ENCODE data around the gene AKR1D1. TPM values are rescaled to one million over a fixed set of nuclear protein-coding genes. Genes with fewer than 3 reads are reported as not detected.
A peak's percentile ranks its signal among the peaks of the same experiment; 100 is the strongest.
"Not testable (repeated sequence)": the region's sequence is repeated elsewhere in the genome, so short reads cannot be mapped to it uniquely, and the experiment has no call there.

AKR1D1 gene
- total RNA-seq, 1 donor from 2014 or later: 0.08 TPM

DNA sequence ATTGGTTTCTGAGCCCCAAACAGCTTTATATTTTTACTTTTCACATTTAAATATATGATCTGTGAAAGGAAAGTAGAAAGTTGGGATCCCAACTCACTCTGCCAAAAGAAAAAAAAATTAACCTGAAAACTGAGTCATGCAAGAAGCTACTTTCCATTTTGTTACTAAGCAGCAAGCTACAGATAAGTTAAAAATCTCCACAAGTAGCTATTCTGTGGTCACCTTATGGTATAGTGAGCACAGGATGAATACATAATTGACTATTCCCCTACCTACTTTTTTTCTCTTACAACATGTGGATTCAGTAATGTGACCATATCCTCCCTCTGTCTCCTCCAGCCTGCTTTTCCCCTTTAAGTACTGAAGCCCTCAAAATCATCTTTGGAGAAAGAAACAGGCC, 44.1 kb upstream of the AKR1D1 start:
- Histone ChIP-seq H3K4me3 (ENCODE audit: low read depth, low read length) (no peak overlapping the region), H3K36me3 (ENCODE audit: control insufficient read depth, insufficient read depth, low read length) (no peaks in the 10 kb centered on the region), H3K27me3 (ENCODE audit: control insufficient read depth, insufficient read depth, low read length) (no peaks in the 10 kb centered on the region)
- peak; percentile 23 for DNase-seq (ENCODE audit: low read depth)
- TF ChIP-seq CTCF (IDR thresholded peaks at IDR 0.05; ENCODE audit: insufficient read depth, low read length, poor library complexity, severe bottlenecking): no peak

GRCh38 chr7:138032770-138033169, 43.5 kb upstream of the AKR1D1 start:
- Histone ChIP-seq H3K4me3 (ENCODE audit: low read depth, low read length) (no peak overlapping the region), H3K27me3 (ENCODE audit: control insufficient read depth, insufficient read depth, low read length) (no peaks in the 10 kb centered on the region), H3K36me3 (ENCODE audit: control insufficient read depth, insufficient read depth, low read length) (no peaks in the 10 kb centered on the region)
- no peak for TF ChIP-seq CTCF (IDR thresholded peaks at IDR 0.05; ENCODE audit: insufficient read depth, low read length, poor library complexity, severe bottlenecking)
- no peak for DNase-seq (ENCODE audit: low read depth)

- H3K27me3 ChIP-seq (ENCODE audit: control insufficient read depth, insufficient read depth, low read length): no peaks in the 10 kb centered on the region
- H3K4me3 ChIP-seq (ENCODE audit: low read depth, low read length): no peak overlapping the region
- DNase-seq (ENCODE audit: low read depth): no peak
- no peaks in the 10 kb centered on the region for H3K36me3 ChIP-seq (ENCODE audit: control insufficient read depth, insufficient read depth, low read length)
- no peak for TF ChIP-seq CTCF (IDR thresholded peaks at IDR 0.05; ENCODE audit: insufficient read depth, low read length, poor library complexity, severe bottlenecking)
Observed at GRCh38 chr7:138033241-138033640, 43.0 kb upstream of the AKR1D1 start.

GRCh38 chr7:138036135-138036534, 40.1 kb upstream of the AKR1D1 start:
- TF ChIP-seq CTCF (IDR thresholded peaks at IDR 0.05; ENCODE audit: insufficient read depth, low read length, poor library complexity, severe bottlenecking): no peak
- no peaks in the 10 kb centered on the region for H3K36me3 ChIP-seq (ENCODE audit: control insufficient read depth, insufficient read depth, low read length)
- H3K27me3 ChIP-seq (ENCODE audit: control insufficient read depth, insufficient read depth, low read length): no peaks in the 10 kb centered on the region
- DNase-seq (ENCODE audit: low read depth): no peak
- no peak overlapping the region for H3K4me3 ChIP-seq (ENCODE audit: low read depth, low read length)

DNA sequence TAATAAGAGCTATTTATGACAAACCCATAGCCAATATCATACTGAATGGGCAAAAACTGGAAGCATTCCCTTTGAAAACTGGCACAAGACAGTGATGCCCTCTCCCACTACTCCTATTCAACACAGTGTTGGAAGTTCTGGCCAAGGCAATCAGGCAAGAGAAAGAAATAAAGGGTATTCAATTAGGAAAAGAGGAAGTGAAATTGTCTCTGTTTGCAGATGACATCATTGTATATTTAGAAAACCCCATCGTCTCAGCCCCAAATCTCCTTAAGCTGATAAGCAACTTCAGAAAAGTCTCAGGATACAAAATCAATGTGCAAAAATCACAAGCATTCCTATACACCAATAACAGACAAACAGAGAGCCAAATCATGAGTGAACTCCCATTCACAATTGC, 36.2 kb upstream of the AKR1D1 start:
- H3K36me3 ChIP-seq (ENCODE audit: control insufficient read depth, insufficient read depth, low read length); H3K4me3 ChIP-seq (ENCODE audit: low read depth, low read length); H3K27me3 ChIP-seq (ENCODE audit: control insufficient read depth, insufficient read depth, low read length); DNase-seq (ENCODE audit: low read depth): not testable (repeated sequence)

- no peak for DNase-seq (ENCODE audit: low read depth)
- no peaks in the 10 kb centered on the region for H3K36me3 ChIP-seq (ENCODE audit: control insufficient read depth, insufficient read depth, low read length)
- no peak for TF ChIP-seq CTCF (IDR thresholded peaks at IDR 0.05; ENCODE audit: insufficient read depth, low read length, poor library complexity, severe bottlenecking)
Observed at GRCh38 chr7:138044897-138045296, 31.4 kb upstream of the AKR1D1 start.

More at GRCh38 chr7:138044897-138045296, 31.4 kb upstream of the AKR1D1 start:
- no peaks in the 10 kb centered on the region for H3K27me3 ChIP-seq (ENCODE audit: control insufficient read depth, insufficient read depth, low read length)
- H3K4me3 ChIP-seq (ENCODE audit: low read depth, low read length): no peak overlapping the region
